GM18909 (cell line): ENCODE data around the gene NECAB3.

Experiments
- ATAC-seq: cut with Tn5 transposase; IDR thresholded peaks from one replicate; pipeline ENCODE4 v1.9.1; 2021; ENCODE audit warnings: mild to moderate bottlenecking; ENCODE audit not compliant: unreplicated experiment, poor library complexity

NECAB3 gene

DNA sequence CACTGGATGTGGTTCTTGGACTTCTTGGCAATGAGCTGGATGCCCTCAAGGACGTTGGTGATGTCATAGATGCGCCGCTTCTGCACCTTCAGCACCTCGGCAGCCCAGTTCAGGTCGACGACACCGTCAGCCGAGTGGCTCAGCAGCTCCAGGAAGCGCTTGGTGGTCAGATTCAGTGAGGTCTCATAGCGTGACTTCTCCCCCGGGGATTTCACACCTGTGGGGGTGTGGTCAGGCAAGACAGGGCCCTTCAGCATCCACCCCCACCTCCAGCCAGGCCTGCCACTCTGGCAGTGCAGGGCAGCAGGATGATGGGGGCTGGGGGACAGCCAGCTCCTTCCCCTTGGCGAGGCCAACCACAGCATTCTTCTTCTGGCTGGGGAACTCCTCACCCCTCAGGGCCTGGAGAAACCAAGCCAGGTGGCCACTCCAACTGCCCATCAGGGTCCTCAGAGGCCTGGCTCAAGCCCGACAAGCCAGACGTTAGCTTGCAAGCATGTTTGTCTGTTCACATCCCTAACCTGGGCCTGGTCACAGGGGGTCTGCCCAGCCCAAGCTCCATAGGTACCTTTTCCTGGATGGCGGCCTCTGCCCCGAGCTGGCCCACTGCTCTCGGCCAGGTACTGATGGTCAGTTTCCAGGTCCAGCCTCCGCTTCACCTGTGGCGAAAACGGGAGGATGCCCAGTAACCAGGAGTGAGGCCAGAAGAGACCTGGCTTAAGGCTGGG lies 5.7 kb upstream of the NECAB3 start:
- ATAC-seq = peak; percentile 70

DNA sequence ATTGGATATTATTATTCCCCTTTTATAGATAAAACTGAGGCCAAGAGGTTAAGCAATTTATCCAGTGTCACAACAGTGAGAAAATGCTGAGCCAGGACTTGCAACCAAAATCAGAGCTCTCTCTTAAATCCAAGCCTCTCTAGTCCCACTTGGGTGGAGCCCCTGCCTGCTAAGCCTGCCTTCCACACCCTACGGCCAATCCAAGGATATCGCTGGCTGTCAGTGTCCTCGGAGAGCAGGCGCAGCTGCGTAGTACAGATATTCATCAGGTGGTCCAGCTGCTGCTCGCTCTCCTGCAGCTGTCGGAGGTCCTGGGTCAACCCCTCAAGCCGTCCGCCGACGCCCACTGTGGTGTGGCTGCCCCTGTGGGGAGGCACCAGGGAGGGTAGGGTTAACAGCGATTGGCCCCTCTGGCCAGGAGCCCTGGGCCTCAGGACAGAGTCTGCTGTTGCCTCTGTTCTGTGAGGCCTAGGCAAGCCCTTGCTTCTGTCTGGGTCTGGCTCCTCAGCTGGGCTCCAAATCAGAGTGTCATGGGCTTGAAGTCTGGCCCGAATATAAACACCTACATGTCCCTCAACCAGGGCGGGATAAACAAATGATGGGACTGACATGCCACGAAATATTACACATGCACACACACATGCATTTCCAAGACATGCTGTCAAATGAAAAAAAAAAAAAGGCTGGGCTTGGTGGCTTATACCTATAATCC lies 3.9 kb upstream of the NECAB3 start:
- ATAC-seq = no peak

GRCh38 chr20:33676652-33677645 lies 2.7 kb upstream of the NECAB3 start:
- no peak for ATAC-seq

- no peak for ATAC-seq
Measured at GRCh38 chr20:33676121-33676520, 1.9 kb upstream of the NECAB3 start.

- ATAC-seq = no peak
Measured at GRCh38 chr20:33675136-33675959, 1.1 kb upstream of the NECAB3 start.

- peak; percentile 48 for ATAC-seq
Measured at GRCh38 chr20:33673410-33674293, 576 bp downstream of the NECAB3 start.

DNA sequence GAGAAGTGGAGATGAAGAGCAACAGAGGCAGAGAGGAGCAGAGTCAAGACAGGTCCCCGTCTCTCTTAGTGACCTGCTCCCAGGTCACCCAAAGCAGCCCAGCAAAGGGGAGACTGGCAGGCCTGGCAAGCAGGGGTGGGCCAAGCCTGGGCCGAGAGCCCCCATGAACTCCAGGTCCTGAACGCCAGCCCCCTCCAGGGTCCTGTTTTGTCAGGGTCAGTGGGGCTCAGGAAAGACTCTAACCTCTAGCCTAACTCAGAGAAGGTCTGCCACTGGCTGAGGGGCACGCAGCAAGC lies 1.2 kb downstream of the NECAB3 start:
- no peak for ATAC-seq

DNA sequence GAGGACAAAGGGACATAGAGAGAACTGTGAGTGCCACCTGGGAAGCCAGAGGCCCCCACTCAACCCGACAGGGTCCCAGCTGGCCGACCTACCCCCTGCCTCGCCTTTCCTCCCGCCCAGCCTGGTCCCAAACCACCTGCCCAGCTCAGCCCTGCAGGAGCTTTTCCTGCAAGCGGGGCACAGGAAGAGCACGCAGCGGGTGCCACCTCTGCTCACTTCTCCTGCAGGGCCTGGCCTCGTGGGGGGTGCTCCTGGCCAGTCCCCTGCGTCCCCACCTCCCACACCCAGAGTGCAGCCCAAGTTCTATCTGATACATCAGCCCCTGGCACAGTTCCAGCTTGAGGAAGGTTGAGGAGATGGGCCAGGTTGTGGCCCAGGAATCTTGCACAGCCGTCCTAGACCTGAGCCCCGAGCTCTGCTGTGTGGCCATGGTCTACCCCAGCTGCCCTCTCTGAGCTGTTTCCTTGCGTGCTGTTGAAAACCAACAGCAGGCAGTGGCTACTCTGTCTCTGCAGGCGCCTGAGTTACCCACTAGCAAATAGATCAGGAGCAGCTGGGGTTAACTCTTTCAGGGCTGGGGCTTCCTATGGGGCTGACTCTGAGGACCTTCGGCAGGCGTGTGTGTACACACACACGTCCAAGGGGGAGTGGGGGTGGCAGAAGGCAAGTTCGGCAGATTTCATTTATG lies 1.7 kb downstream of the NECAB3 start:
- no peak for ATAC-seq

- no peak for ATAC-seq
Measured at GRCh38 chr20:33671573-33672288, 2.5 kb downstream of the NECAB3 start.

DNA sequence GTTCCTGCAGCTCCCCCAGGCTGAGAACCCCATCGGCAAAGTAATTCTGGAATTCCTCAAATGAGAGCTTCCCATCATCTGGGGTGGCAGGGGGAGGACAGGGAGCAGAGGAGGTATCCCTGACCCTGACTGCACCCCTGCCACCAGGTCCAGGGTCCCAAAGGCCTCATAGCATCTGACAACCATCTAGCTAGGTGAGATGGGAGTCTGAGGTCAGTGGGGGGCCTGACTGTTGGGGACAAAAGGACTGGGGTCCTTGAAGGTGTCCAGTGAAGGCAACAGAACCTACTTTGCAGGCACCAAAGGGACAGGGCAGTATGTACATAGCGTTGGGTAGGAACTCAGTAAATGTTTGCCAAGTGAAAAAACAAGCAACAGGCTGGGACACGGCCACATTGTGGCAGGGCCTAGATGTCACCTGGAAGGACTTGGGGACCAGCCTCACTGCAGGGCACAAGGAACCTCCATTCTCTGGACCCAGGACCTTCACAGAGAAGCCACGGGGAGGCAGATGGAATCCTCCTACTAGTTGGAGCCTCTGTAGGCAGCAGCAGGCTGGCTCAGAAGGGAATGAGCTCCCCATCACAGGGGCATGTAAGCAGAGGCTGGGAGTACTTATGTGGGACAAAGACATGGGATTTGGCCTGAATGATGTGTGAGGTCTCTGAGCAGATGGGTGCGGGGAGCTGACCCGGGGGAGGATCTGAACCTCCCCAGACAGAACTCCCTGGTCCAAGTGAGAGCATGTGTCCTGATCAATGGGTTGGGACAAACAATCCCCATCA lies 3.3 kb downstream of the NECAB3 start:
- no peak for ATAC-seq

DNA sequence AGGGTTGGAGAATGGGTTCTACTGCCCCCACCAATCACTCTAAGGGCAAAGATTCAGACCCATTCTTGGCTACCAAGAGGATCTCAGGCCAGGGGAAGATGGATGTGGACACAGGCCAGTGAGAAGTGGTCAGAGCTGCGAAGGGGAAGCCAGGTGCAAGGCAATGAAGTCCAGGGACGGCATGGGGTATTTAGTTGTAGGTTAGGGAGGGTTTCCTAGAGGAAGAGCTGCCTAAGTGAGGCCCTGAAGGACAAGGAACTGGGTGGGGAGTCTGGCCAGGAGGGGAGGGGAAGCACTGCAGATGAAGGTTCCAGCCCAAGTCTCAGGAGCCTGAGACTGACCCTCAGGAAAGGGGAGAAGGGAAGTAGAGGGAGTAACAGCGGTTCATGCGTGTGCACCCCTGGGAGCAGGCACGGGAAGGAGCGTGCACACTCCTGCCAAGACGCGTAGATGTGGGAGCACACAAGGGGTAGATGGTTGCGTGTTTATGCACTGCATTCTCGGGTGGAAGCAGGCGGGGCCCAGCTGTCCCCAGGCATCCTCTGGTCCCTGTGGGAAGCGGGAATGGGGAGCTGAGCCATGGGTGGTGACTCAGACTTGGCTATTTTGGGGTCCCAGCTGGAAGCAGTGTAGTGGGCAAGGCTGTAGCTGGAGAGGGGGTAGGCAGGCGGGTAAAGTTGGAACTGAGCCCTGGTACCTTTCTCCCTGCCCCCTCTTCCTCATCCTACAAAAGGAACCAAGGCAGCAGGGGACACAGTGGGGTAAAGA lies 4.2 kb downstream of the NECAB3 start:
- ATAC-seq = no peak

DNA sequence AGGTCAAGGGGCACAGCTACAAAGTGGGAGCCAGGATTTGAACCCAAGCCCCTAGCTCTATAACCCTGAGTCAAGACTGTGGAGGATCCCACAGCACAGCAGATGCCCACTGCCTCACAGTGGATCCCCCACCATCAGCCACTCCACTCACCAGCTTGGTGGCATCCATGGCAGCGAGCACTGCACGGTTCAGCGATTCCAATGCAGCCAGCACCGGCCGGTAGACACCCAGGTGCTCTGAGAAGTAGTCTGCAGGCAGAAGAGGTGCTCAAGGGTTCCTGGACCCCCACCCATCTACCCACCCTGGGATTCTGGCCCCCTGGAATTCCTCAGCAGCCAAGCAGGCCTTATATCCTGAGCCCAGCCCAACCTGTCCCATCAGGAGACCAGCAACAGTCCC lies 5.0 kb downstream of the NECAB3 start:
- no peak for ATAC-seq

GRCh38 chr20:33668466-33669155 lies 5.6 kb downstream of the NECAB3 start:
- no peak for ATAC-seq

DNA sequence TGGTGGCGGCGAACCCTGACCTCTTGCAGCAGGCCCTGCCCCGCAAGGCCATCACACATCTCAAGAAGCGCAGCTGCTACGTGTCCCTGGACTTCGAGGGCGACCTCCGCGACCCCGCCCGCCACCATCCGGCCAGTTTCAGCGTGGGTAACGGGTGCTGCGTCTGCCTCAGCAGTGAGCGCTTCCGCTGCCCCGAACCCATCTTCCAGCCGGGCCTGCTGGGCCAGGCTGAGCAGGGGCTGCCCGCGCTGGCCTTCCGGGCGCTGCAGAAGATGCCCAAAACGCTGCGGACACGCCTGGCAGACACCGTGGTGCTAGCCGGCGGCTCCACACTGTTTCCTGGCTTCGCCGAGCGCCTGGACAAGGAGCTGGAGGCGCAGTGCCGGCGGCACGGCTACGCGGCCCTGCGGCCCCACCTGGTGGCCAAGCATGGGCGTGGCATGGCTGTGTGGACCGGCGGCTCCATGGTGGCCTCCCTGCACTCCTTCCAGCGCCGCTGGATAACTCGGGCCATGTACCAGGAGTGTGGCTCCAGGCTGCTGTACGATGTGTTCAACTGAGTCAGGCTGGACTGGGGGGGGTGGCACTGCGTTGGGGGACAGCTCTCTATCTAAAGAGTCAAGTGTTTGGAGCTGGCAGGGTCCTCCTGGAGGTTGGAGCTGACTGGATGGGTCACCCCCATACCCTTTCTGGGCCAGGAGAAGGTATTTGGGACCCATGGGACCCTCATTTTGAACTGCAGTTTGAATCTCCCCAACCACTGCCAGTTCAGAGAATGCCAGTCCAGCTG lies 6.4 kb downstream of the NECAB3 start:
- peak; percentile 27 for ATAC-seq

GRCh38 chr20:33667245-33667675 lies 7.0 kb downstream of the NECAB3 start:
- ATAC-seq = no peak
